K562 (cell line): Measurements from ENCODE around the gene PDE4A. TPM values are rescaled to one million over a fixed set of nuclear protein-coding genes. Genes with fewer than 3 reads are reported as not detected.

Source experiments
- ATAC-seq: fragments of 200-7000 bp; cut with Tn5 transposase; 3 replicates; pipeline ENCODE4 v1.9.1; 2020; ENCODE audit warnings: moderate library complexity
- BruUV-seq: library from RNA; stranded (reverse); fragments of 400-500 nt; replicated peaks from 2 replicates; lab custom pipeline; 2021; lab: Mats Ljungman, UMichigan
- CTCF ChIA-PET: fragments of 300-600 bp; formaldehyde crosslinking; extraction: SDS; loops from one replicate; lab custom pipeline; 2021; ENCODE audit warnings: low intra/inter-chr PET ratio; lab: Yijun Ruan, JAX
- POLR2A ChIA-PET: fragments of 300-600, 350-650 bp; sonication (Branson Sonifier 250); formaldehyde crosslinking; extraction: SDS; loops from one replicate; lab custom pipeline; 2021; ENCODE audit warnings: antibody characterized with exemption, inconsistent platforms; lab: Yijun Ruan, JAX
- DNase-seq, 4 experiments: peaks; one replicate each; pipeline versions ENCODE4 v3.0.0 to v3.0.0-alpha.2; 2011 to 2018; ENCODE audit warnings: low spot score in 3 of 4, mixed read lengths in 3 of 4; ENCODE audit errors: extremely low read depth in 1 of 4
- FAIRE-seq: peaks from 2 replicates; lab custom pipeline; 2011; peaks lifted over from hg19 to GRCh38; lab: Jason Lieb, UNC
- H2AFZ ChIP-seq: 2 replicates; pipeline ENCODE4 v1.6.0; 2011; ENCODE audit warnings: low read depth, low read length, control low read depth, inconsistent platforms
- H3K27ac ChIP-seq: fragments of 200-600 bp; 3 replicates; pipeline ENCODE4 v1.8.0; 2011; ENCODE audit warnings: low read depth, mild to moderate bottlenecking, control low read depth, inconsistent platforms, low read length, moderate library complexity, mixed read lengths; ENCODE audit errors: extremely low read depth
- H3K27me3 ChIP-seq, 2 experiments: fragments of 300-600 bp in 1 of 2; 2 replicates in 1 of 2; 3 replicates in 1 of 2; pipeline versions ENCODE4 v1.6.0 to v1.8.0; 2011; ENCODE audit warnings: inconsistent platforms in 2 of 2, low read length in 2 of 2, mild to moderate bottlenecking in 1 of 2, mixed read lengths in 1 of 2, moderate library complexity in 1 of 2; ENCODE audit not compliant: control insufficient read depth in 2 of 2, insufficient read depth in 2 of 2
- H3K36me3 ChIP-seq: fragments of 300-600 bp; 3 replicates; pipeline ENCODE4 v1.8.0; 2011; ENCODE audit warnings: mild to moderate bottlenecking, low read length, inconsistent platforms; ENCODE audit not compliant: control insufficient read depth, insufficient read depth
- H3K4me1 ChIP-seq, 2 experiments: fragments of 200-600 bp in 1 of 2; replicated peaks in 1 of 2; 2 replicates in 1 of 2; 3 replicates in 1 of 2; pipeline versions ENCODE4 v1.5.1 to v1.8.0; 2011; ENCODE audit warnings: inconsistent platforms in 2 of 2, low read length in 2 of 2, mild to moderate bottlenecking in 1 of 2, mixed read lengths in 1 of 2, moderate library complexity in 1 of 2; ENCODE audit not compliant: control insufficient read depth in 2 of 2, insufficient read depth in 2 of 2
- H3K4me2 ChIP-seq: 2 replicates; pipeline ENCODE4 v1.6.1; 2011; ENCODE audit warnings: low read length, control low read depth, inconsistent platforms, mixed read lengths; ENCODE audit not compliant: insufficient read depth
- H3K4me3 ChIP-seq: fragments of 200-600 bp; sonication (generic), shearing (Covaris generic); 2 replicates; pipeline ENCODE4 v1.5.1; 2016; ENCODE audit warnings: control low read depth, inconsistent platforms
- H3K79me2 ChIP-seq: fragments of 200-600 bp; 3 replicates; pipeline ENCODE4 v1.8.0; 2011; ENCODE audit warnings: low read length, inconsistent platforms; ENCODE audit not compliant: control insufficient read depth, insufficient read depth
- H3K9ac ChIP-seq, 2 experiments: 2 replicates each; pipeline versions ENCODE4 v1.6.0 to v1.6.1; 2011; ENCODE audit warnings: low read depth in 2 of 2, low read length in 2 of 2, control low read depth in 1 of 2, inconsistent platforms in 1 of 2, mild to moderate bottlenecking in 1 of 2, mixed read lengths in 1 of 2; ENCODE audit not compliant: insufficient read depth in 1 of 2
- H3K9me1 ChIP-seq: one replicate; pipeline ENCODE4 v1.6.0; 2011; ENCODE audit warnings: inconsistent platforms, mild to moderate bottlenecking, low read length, moderate library complexity; ENCODE audit not compliant: control insufficient read depth, insufficient read depth
- H3K9me3 ChIP-seq: replicated peaks from 2 replicates; pipeline ENCODE4 v1.5.1; 2011; ENCODE audit warnings: low read depth, low read length, inconsistent platforms; ENCODE audit not compliant: control insufficient read depth, insufficient read depth
- H4K20me1 ChIP-seq: replicated peaks from 2 replicates; pipeline ENCODE4 v1.6.1; 2011; ENCODE audit warnings: low read length, inconsistent platforms, mixed read lengths; ENCODE audit not compliant: control insufficient read depth, insufficient read depth
- BACH1 ChIP-seq: fragments of 200-800 bp; sonication (Bioruptor generic); IDR thresholded peaks from 2 replicates; pipeline ENCODE4 v1.6.1; 2016; ENCODE audit warnings: missing genetic modification characterization, missing compliant biosample characterization
- CLOCK ChIP-seq: fragments of 250-450 bp; sonication (Bioruptor Pico); IDR thresholded peaks from 2 replicates; pipeline ENCODE4 v1.4.0; 2020; ENCODE audit warnings: mild to moderate bottlenecking, moderate library complexity, borderline replicate concordance
- E2F6 ChIP-seq, 2 experiments: IDR thresholded peaks; 2 replicates each; pipeline ENCODE4 v1.6.1; 2011; ENCODE audit warnings: borderline replicate concordance in 1 of 2, control low read depth in 1 of 2, low read depth in 1 of 2, low read length in 1 of 2, mild to moderate bottlenecking in 1 of 2, mixed read lengths in 1 of 2, moderate library complexity in 1 of 2; ENCODE audit not compliant: insufficient read depth in 1 of 2, insufficient read length in 1 of 2, poor library complexity in 1 of 2, severe bottlenecking in 1 of 2; ENCODE audit errors: extremely low read depth in 1 of 2
- NR1H2 ChIP-seq: sonication (generic); formaldehyde crosslinking; IDR thresholded peaks from 2 replicates; pipeline ENCODE4 v1.4.0; 2020; ENCODE audit warnings: mild to moderate bottlenecking, missing genetic modification reagents
- RBM34 ChIP-seq: fragments of 200-400 bp; formaldehyde crosslinking; IDR thresholded peaks from 2 replicates; pipeline ENCODE4 v1.6.1; 2018; ENCODE audit warnings: low read length, borderline replicate concordance; ENCODE audit not compliant: insufficient read depth
- TCF7 ChIP-seq: sonication (generic); IDR thresholded peaks from 2 replicates; pipeline ENCODE4 v1.6.1; 2016; ENCODE audit warnings: antibody characterized with exemption, borderline replicate concordance
- ZKSCAN1 ChIP-seq: fragments of 150-350 bp; IDR thresholded peaks from 2 replicates; pipeline ENCODE4 v1.6.1; 2016; ENCODE audit warnings: low read depth, low read length
- ZNF184 ChIP-seq: sonication (generic); formaldehyde crosslinking; IDR thresholded peaks from 2 replicates; pipeline ENCODE4 v1.5.0; 2020; ENCODE audit warnings: missing genetic modification reagents
- ZNF212 ChIP-seq: fragments of 450-650 bp; formaldehyde crosslinking; IDR thresholded peaks from 2 replicates; pipeline ENCODE4 v1.4.0; 2020; ENCODE audit warnings: mild to moderate bottlenecking
- ZNF408 ChIP-seq: fragments of 250-450 bp; sonication (Bioruptor Pico); IDR thresholded peaks from 2 replicates; pipeline ENCODE4 v1.4.0; 2020; ENCODE audit warnings: low read depth, mild to moderate bottlenecking, moderate library complexity
- WGBS: fragments of 100-300 bp; shearing (Covaris generic); methylation state at CpG from one replicate; pipeline ENCODE4 v1.1.6; 2016; ENCODE audit warnings: low coverage, mixed read lengths; ENCODE audit not compliant: insufficient coverage; ENCODE audit errors: missing lambda C conversion rate; 5-methylcytosine and 5-hydroxymethylcytosine counted together
- in situ Hi-C: fragments of 300-500 bp; cut with MboI; formaldehyde crosslinking; loops from 4 replicates; pipeline ENCODE4 v1.15.0; 2018; ENCODE audit warnings: inconsistent platforms, mixed read lengths
- intact Hi-C: fragments of 100-400 bp; cut with micrococcal nuclease; formaldehyde crosslinking; loops from 2 replicates; pipeline ENCODE4 v1.14.2; 2022
- polyA plus RNA-seq, 8 experiments: library from polyadenylated mRNA; depleted of rRNA in 4 of 8; stranded (reverse) in 5 of 8; unstranded in 3 of 8; fragments of >200 nt; fragmentation: Nextera tagmentation in 2 of 8; fragmentation: Illumina TruSeq in 1 of 8; extraction: Ambion mirVana in 2 of 8; extraction: Trizol in 1 of 8; gene quantifications; 2 replicates each; pipeline versions ENCODE4 v1.2.1 to v1.2.3, GENCODE V29; 2011 to 2014; ENCODE audit warnings: inconsistent platforms in 1 of 8, missing spikeins in 1 of 8
- total RNA-seq, 7 experiments: library from RNA; depleted of rRNA in 6 of 7; stranded (reverse); fragments of >200 nt in 6 of 7; fragmentation: Illumina TruSeq in 2 of 7; extraction: Trizol in 2 of 7; gene quantifications; 2 replicates each; pipeline versions ENCODE4 v1.2.1 to v1.2.3, GENCODE V29; 2011 to 2021; ENCODE audit warnings: low replicate concordance in 1 of 7
- TF ChIP-seq, protein P1 (sequence below): sonication (generic); formaldehyde crosslinking; IDR thresholded peaks from 2 replicates; pipeline ENCODE4 v1.8.0; 2022; ENCODE audit warnings: missing genetic modification reagents, mild to moderate bottlenecking, borderline replicate concordance
- TF ChIP-seq, protein P2 (sequence below): fragments of 450-650 bp; IDR thresholded peaks from 2 replicates; pipeline ENCODE4 v1.6.1; 2017; ENCODE audit warnings: mild to moderate bottlenecking, moderate library complexity
- TF ChIP-seq, protein P3 (sequence below): sonication (generic); formaldehyde crosslinking; IDR thresholded peaks from 2 replicates; pipeline ENCODE4 v1.9.0; 2022; ENCODE audit warnings: mild to moderate bottlenecking, missing genetic modification reagents

PDE4A gene
- total and polyA plus RNA-seq, 9 of the 15 experiments (the other 6 are each of a cell fraction or from before 2014, with no cell fraction given) = 0.66 to 26.9 (median 4.6) TPM

GRCh38 chr19:10518444-10519361 is 98.4 kb downstream of the PDE4A start:
- Histone ChIP-seq H3K27ac (no peak overlapping the region), H3K79me2 (no peaks in the 10 kb centered on the region), H2AFZ (peak overlapping the region; percentile 41), H3K36me3 (no peaks in the 10 kb centered on the region), H3K4me1 (peaks cover 19 to 46% of the 10 kb centered on the region in 2 experiments; a peak in 4 of 5 replicates), H3K4me3 (no peak overlapping the region), H3K9ac (peak overlapping the region in 1 of 2 experiments; percentile 86; a peak in 2 of 4 replicates), H3K9me3 (no peaks in the 10 kb centered on the region), H4K20me1 (no peaks in the 10 kb centered on the region; the same call in 1 of the 2 replicates), H3K27me3 (peaks cover 0 to 10% of the 10 kb centered on the region in 2 experiments; a peak in 3 of 5 replicates), H3K4me2 (peak overlapping the region; percentile 49), H3K9me1 (no peaks in the 10 kb centered on the region)
- BruUV-seq = no TSS peak
- intact Hi-C loops = no loop called here
- ATAC-seq = no peak
- peak in 1 of 4 experiments; percentile 23 for DNase-seq
- ChIA-PET POLR2A (interaction anchor here (0.6 kb wide), 1 partner anchor 10 kb away, joined by 5 read pairs; no protein-coding TSS in a partner anchor), CTCF (interaction anchor here (0.7 kb wide), 1 partner anchor 10 kb away, joined by 3 read pairs; no protein-coding TSS in a partner anchor)
- in situ Hi-C loops = no loop called here
- FAIRE-seq = no peak
- WGBS = 12% methylated on average over 28 of the region's 33 CpGs
- no peak for TF ChIP-seq RBM34
- no peak for TF ChIP-seq BACH1
- no peak for TF ChIP-seq TCF7
- no peak for TF ChIP-seq ZNF408 (CRISPR knock-in tag)
- TF ChIP-seq E2F6 (IDR thresholded peaks at IDR 0.05; ENCODE audit: borderline replicate concordance in 1 of 2, extremely low read depth in 1 of 2, insufficient read depth in 1 of 2, insufficient read length in 1 of 2, low read depth in 1 of 2, low read length in 1 of 2, poor library complexity in 1 of 2, severe bottlenecking in 1 of 2) = peak in 1 of 2 experiments; percentile 10
- TF ChIP-seq, protein P1, sequence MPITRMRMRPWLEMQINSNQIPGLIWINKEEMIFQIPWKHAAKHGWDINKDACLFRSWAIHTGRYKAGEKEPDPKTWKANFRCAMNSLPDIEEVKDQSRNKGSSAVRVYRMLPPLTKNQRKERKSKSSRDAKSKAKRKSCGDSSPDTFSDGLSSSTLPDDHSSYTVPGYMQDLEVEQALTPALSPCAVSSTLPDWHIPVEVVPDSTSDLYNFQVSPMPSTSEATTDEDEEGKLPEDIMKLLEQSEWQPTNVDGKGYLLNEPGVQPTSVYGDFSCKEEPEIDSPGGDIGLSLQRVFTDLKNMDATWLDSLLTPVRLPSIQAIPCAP (CRISPR knock-in tag) = no peak
- TF ChIP-seq, protein P2, sequence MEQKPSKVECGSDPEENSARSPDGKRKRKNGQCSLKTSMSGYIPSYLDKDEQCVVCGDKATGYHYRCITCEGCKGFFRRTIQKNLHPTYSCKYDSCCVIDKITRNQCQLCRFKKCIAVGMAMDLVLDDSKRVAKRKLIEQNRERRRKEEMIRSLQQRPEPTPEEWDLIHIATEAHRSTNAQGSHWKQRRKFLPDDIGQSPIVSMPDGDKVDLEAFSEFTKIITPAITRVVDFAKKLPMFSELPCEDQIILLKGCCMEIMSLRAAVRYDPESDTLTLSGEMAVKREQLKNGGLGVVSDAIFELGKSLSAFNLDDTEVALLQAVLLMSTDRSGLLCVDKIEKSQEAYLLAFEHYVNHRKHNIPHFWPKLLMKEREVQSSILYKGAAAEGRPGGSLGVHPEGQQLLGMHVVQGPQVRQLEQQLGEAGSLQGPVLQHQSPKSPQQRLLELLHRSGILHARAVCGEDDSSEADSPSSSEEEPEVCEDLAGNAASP = no peak
- TF ChIP-seq ZNF212 (CRISPR knock-in tag) = no peak
- no peak for TF ChIP-seq NR1H2 (CRISPR knock-in tag)
- no peak for TF ChIP-seq CLOCK (CRISPR knock-in tag)
- TF ChIP-seq ZNF184 (CRISPR knock-in tag) = no peak
- TF ChIP-seq, protein P3, sequence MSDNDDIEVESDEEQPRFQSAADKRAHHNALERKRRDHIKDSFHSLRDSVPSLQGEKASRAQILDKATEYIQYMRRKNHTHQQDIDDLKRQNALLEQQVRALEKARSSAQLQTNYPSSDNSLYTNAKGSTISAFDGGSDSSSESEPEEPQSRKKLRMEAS (CRISPR knock-in tag) = peak; percentile 26; the same call in 1 of the 2 replicates
- peak; percentile 48; the same call in 1 of the 2 replicates for TF ChIP-seq ZKSCAN1
